HepG2 (cell line): ENCODE results near the gene COL9A3. TPM values are rescaled to one million over a fixed set of nuclear protein-coding genes. Genes with fewer than 3 reads are reported as not detected.
A peak's percentile ranks its signal among the peaks of the same experiment; 100 is the strongest.

ENCODE experiments used
- ATF1 ChIP-seq: IDR thresholded peaks from 2 replicates; pipeline ENCODE4 v1.6.1; 2016; ENCODE audit warnings: mild to moderate bottlenecking, control low read depth
- GABPB1 ChIP-seq: IDR thresholded peaks from 2 replicates; pipeline ENCODE4 v1.6.1; 2016; ENCODE audit warnings: mild to moderate bottlenecking, missing genetic modification reagents, moderate library complexity, missing compliant biosample characterization
- GATAD2A ChIP-seq: IDR thresholded peaks from 2 replicates; pipeline ENCODE4 v1.6.1; 2016
- HOXA5 ChIP-seq: sonication (generic); formaldehyde crosslinking; IDR thresholded peaks from 2 replicates; pipeline ENCODE4 v1.4.0; 2020; ENCODE audit warnings: missing genetic modification reagents
- KAT8 ChIP-seq: IDR thresholded peaks from 2 replicates; pipeline ENCODE4 v1.6.1; 2016; ENCODE audit warnings: missing genetic modification reagents, missing compliant biosample characterization
- KDM2A ChIP-seq: sonication (generic); formaldehyde crosslinking; IDR thresholded peaks from 2 replicates; pipeline ENCODE4 v1.4.0; 2020; ENCODE audit warnings: low read depth, missing genetic modification reagents, borderline replicate concordance
- KDM4B ChIP-seq: sonication (generic); formaldehyde crosslinking; IDR thresholded peaks from 2 replicates; pipeline ENCODE4 v1.4.0; 2020; ENCODE audit warnings: missing genetic modification reagents
- KLF12 ChIP-seq: sonication (generic); formaldehyde crosslinking; IDR thresholded peaks from 2 replicates; pipeline ENCODE4 v1.4.0; 2020; ENCODE audit warnings: missing genetic modification reagents, borderline replicate concordance
- PHF8 ChIP-seq: sonication (generic); formaldehyde crosslinking; IDR thresholded peaks from 2 replicates; pipeline ENCODE4 v1.5.0; 2020; ENCODE audit warnings: missing genetic modification reagents
- RAD21 ChIP-seq: fragments of 450-650 bp; formaldehyde crosslinking; IDR thresholded peaks from 2 replicates; pipeline ENCODE4 v1.5.0; 2020; ENCODE audit warnings: mild to moderate bottlenecking
- RXRB ChIP-seq: IDR thresholded peaks from 2 replicates; pipeline ENCODE4 v1.6.1; 2016; ENCODE audit warnings: borderline replicate concordance, missing genetic modification reagents, missing compliant biosample characterization
- SALL1 ChIP-seq: sonication (generic); formaldehyde crosslinking; IDR thresholded peaks from 2 replicates; pipeline ENCODE4 v1.8.0; 2022; ENCODE audit warnings: mild to moderate bottlenecking, missing genetic modification reagents
- SMC3 ChIP-seq: IDR thresholded peaks from 2 replicates; pipeline ENCODE4 v1.6.1; 2011; ENCODE audit warnings: low read length, improper control_type of control experiment
- SPEN ChIP-seq: sonication (generic); formaldehyde crosslinking; IDR thresholded peaks from 2 replicates; pipeline ENCODE4 v1.5.1; 2020; ENCODE audit warnings: low read depth, mild to moderate bottlenecking, missing genetic modification reagents
- SSRP1 ChIP-seq: IDR thresholded peaks from 2 replicates; pipeline ENCODE4 v1.6.1; 2016; ENCODE audit warnings: control low read depth
- TOE1 ChIP-seq: sonication (generic); formaldehyde crosslinking; IDR thresholded peaks from 2 replicates; pipeline ENCODE4 v1.4.0; 2020; ENCODE audit warnings: mild to moderate bottlenecking, missing genetic modification reagents
- YEATS2 ChIP-seq: sonication (generic); formaldehyde crosslinking; IDR thresholded peaks from 2 replicates; pipeline ENCODE4 v1.4.0; 2020; ENCODE audit warnings: missing genetic modification reagents, borderline replicate concordance
- ZNF563 ChIP-seq: sonication (generic); formaldehyde crosslinking; IDR thresholded peaks from 2 replicates; pipeline ENCODE4 v1.8.0; 2022; ENCODE audit warnings: mild to moderate bottlenecking, moderate library complexity, missing genetic modification reagents
- ZNF629 ChIP-seq: sonication (generic); formaldehyde crosslinking; conservative IDR thresholded peaks from 2 replicates; pipeline ENCODE4 v1.5.0; 2020; ENCODE audit warnings: missing genetic modification reagents
- ZNF674 ChIP-seq: sonication (generic); formaldehyde crosslinking; IDR thresholded peaks from 2 replicates; pipeline ENCODE4 v1.5.0; 2020; ENCODE audit warnings: low read depth, mild to moderate bottlenecking, missing genetic modification reagents
- polyA plus RNA-seq, 8 experiments: library from polyadenylated mRNA; depleted of rRNA in 3 of 8; stranded (reverse) in 7 of 8; unstranded in 1 of 8; fragments of >200 nt; fragmentation: Illumina TruSeq in 4 of 8; extraction: Trizol in 4 of 8; gene quantifications; 2 replicates each; pipeline versions ENCODE4 v1.2.1 to v1.2.3, GENCODE V29; 2011 to 2016; ENCODE audit warnings: low read depth in 4 of 8, missing spikeins in 1 of 8, mixed read lengths in 1 of 8; ENCODE audit not compliant: insufficient read depth in 1 of 8
- total RNA-seq, 5 experiments: library from RNA; depleted of rRNA; stranded (reverse); fragments of >200 nt; fragmentation: Illumina TruSeq; extraction: Trizol; gene quantifications; 2 replicates each; pipeline ENCODE4 v1.2.3, GENCODE V29; 2016; ENCODE audit warnings: low read depth in 1 of 5
- TF ChIP-seq, protein P1 (sequence below): sonication (generic); formaldehyde crosslinking; IDR thresholded peaks from 2 replicates; pipeline ENCODE4 v1.4.0; 2020; ENCODE audit warnings: missing genetic modification reagents
- TF ChIP-seq, protein P2 (sequence below): sonication (generic); formaldehyde crosslinking; IDR thresholded peaks from 2 replicates; pipeline ENCODE4 v1.4.0; 2020; ENCODE audit warnings: missing genetic modification reagents
- TF ChIP-seq, protein P3 (sequence below): sonication (generic); formaldehyde crosslinking; IDR thresholded peaks from 2 replicates; pipeline ENCODE4 v1.8.0; 2022; ENCODE audit warnings: mild to moderate bottlenecking, missing genetic modification reagents; ENCODE audit not compliant: insufficient replicate concordance
- TF ChIP-seq, protein P4 (sequence below): IDR thresholded peaks from 2 replicates; pipeline ENCODE4 v1.6.1; 2016; ENCODE audit warnings: missing compliant biosample characterization, missing genetic modification reagents, borderline replicate concordance
- TF ChIP-seq, protein P5 (sequence below): IDR thresholded peaks from 2 replicates; pipeline ENCODE4 v1.6.1; 2016; ENCODE audit warnings: mild to moderate bottlenecking

Gene COL9A3
- total and polyA plus RNA-seq, 2 of the 13 experiments (the other 11 are each of a cell fraction or from before 2014, with no cell fraction given), result 155 to 204 TPM

DNA sequence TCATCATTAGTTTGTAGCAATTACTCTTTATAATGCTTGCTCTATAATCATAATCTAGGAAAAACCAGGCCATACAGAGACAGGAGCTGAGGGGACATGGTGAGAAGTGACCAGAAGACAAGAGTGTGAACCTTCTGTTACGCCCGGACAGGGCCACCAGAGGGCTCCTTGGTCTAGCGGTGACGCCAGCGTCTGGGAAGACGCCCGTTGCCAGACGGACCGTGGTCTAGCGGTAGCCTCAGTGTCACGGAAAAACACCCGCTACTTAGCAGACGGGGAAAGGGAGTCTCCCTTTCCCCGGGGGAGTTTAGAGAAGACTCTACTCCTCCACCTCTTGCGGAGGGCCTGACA is 56.8 kb downstream of the COL9A3 start (continued):
- TF ChIP-seq YEATS2 (0 out of 2 replicates have a peak, but pooled peaks have one; percentile 27), RAD21 (CRISPR knock-in tag) (peak; percentile 76), ZNF674 (CRISPR knock-in tag) (0 out of 2 replicates have a peak, but pooled peaks have one; percentile 2), ZNF629 (CRISPR knock-in tag) (peak; percentile 5; the same call in 1 of the 2 replicates), TOE1 (CRISPR knock-in tag) (peak; percentile 67; the same call in 1 of the 2 replicates), SALL1 (CRISPR knock-in tag) (peak; percentile 56; the same call in 1 of the 2 replicates), KDM2A (CRISPR knock-in tag) (peak; percentile 90), KAT8 (CRISPR knock-in tag) (peak; percentile 60; the same call in 1 of the 2 replicates), ZNF563 (CRISPR knock-in tag) (0 out of 2 replicates have a peak, but pooled peaks have one; percentile 1), HOXA5 (CRISPR knock-in tag) (0 out of 2 replicates have a peak, but pooled peaks have one; percentile 38), GABPB1 (CRISPR knock-in tag) (peak; percentile 57; the same call in 1 of the 2 replicates), SPEN (CRISPR knock-in tag) (0 out of 2 replicates have a peak, but pooled peaks have one; percentile 25), GATAD2A (CRISPR knock-in tag) (peak; percentile 59), KLF12 (CRISPR knock-in tag) (0 out of 2 replicates have a peak, but pooled peaks have one; percentile 45), SSRP1 (CRISPR knock-in tag) (0 out of 2 replicates have a peak, but pooled peaks have one; percentile 3), ATF1 (peak; percentile 56), KDM4B (CRISPR knock-in tag) (0 out of 2 replicates have a peak, but pooled peaks have one; percentile 35), PHF8 (peak; percentile 18; the same call in 1 of the 2 replicates), SMC3 (peak; percentile 24; the same call in 1 of the 2 replicates), RXRB (CRISPR knock-in tag) (peak; percentile 2; the same call in 1 of the 2 replicates)
- TF ChIP-seq, protein P1, sequence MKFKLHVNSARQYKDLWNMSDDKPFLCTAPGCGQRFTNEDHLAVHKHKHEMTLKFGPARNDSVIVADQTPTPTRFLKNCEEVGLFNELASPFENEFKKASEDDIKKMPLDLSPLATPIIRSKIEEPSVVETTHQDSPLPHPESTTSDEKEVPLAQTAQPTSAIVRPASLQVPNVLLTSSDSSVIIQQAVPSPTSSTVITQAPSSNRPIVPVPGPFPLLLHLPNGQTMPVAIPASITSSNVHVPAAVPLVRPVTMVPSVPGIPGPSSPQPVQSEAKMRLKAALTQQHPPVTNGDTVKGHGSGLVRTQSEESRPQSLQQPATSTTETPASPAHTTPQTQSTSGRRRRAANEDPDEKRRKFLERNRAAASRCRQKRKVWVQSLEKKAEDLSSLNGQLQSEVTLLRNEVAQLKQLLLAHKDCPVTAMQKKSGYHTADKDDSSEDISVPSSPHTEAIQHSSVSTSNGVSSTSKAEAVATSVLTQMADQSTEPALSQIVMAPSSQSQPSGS (CRISPR knock-in tag), result peak; percentile 72; the same call in 1 of the 2 replicates
- TF ChIP-seq, protein P2, sequence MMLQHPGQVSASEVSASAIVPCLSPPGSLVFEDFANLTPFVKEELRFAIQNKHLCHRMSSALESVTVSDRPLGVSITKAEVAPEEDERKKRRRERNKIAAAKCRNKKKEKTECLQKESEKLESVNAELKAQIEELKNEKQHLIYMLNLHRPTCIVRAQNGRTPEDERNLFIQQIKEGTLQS, result peak; percentile 39; the same call in 1 of the 2 replicates
- TF ChIP-seq, protein P3, sequence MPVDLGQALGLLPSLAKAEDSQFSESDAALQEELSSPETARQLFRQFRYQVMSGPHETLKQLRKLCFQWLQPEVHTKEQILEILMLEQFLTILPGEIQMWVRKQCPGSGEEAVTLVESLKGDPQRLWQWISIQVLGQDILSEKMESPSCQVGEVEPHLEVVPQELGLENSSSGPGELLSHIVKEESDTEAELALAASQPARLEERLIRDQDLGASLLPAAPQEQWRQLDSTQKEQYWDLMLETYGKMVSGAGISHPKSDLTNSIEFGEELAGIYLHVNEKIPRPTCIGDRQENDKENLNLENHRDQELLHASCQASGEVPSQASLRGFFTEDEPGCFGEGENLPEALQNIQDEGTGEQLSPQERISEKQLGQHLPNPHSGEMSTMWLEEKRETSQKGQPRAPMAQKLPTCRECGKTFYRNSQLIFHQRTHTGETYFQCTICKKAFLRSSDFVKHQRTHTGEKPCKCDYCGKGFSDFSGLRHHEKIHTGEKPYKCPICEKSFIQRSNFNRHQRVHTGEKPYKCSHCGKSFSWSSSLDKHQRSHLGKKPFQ (CRISPR knock-in tag), result peak; percentile 98
- TF ChIP-seq, protein P4, sequence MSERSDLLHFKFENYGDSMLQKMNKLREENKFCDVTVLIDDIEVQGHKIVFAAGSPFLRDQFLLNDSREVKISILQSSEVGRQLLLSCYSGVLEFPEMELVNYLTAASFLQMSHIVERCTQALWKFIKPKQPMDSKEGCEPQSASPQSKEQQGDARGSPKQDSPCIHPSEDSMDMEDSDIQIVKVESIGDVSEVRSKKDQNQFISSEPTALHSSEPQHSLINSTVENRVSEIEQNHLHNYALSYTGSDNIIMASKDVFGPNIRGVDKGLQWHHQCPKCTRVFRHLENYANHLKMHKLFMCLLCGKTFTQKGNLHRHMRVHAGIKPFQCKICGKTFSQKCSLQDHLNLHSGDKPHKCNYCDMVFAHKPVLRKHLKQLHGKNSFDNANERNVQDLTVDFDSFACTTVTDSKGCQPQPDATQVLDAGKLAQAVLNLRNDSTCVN (CRISPR knock-in tag), result 0 out of 2 replicates have a peak, but pooled peaks have one; percentile 49
- TF ChIP-seq, protein P5, sequence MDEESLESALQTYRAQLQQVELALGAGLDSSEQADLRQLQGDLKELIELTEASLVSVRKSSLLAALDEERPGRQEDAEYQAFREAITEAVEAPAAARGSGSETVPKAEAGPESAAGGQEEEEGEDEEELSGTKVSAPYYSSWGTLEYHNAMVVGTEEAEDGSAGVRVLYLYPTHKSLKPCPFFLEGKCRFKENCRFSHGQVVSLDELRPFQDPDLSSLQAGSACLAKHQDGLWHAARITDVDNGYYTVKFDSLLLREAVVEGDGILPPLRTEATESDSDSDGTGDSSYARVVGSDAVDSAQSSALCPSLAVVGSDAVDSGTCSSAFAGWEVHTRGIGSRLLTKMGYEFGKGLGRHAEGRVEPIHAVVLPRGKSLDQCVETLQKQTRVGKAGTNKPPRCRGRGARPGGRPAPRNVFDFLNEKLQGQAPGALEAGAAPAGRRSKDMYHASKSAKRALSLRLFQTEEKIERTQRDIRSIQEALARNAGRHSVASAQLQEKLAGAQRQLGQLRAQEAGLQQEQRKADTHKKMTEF, result peak; percentile 72
